HepG2 (cell line): ENCODE data around the gene NEDD8. TPM values are rescaled to one million over a fixed set of nuclear protein-coding genes. Genes with fewer than 3 reads are reported as not detected.
A peak's percentile ranks its signal among the peaks of the same experiment; 100 is the strongest.

Source experiments
- ARID5B ChIP-seq: IDR thresholded peaks from 2 replicates; pipeline ENCODE4 v1.4.0; 2020; ENCODE audit warnings: mild to moderate bottlenecking, missing genetic modification reagents
- BHLHE40 ChIP-seq: IDR thresholded peaks from 2 replicates; pipeline ENCODE4 v1.6.1; 2011; ENCODE audit warnings: low read length, improper control_type of control experiment
- FOSL2 ChIP-seq: sonication (generic); formaldehyde crosslinking; IDR thresholded peaks from 2 replicates; pipeline ENCODE4 v1.4.0; 2020; ENCODE audit warnings: missing genetic modification reagents
- HIC2 ChIP-seq: sonication (generic); formaldehyde crosslinking; IDR thresholded peaks from 2 replicates; pipeline ENCODE4 v1.9.0; 2022; ENCODE audit warnings: low read depth, missing genetic modification reagents
- KDM4B ChIP-seq: sonication (generic); formaldehyde crosslinking; IDR thresholded peaks from 2 replicates; pipeline ENCODE4 v1.4.0; 2020; ENCODE audit warnings: missing genetic modification reagents
- KMT2B ChIP-seq: IDR thresholded peaks from 2 replicates; pipeline ENCODE4 v1.6.1; 2016; ENCODE audit warnings: missing genetic modification reagents, missing compliant biosample characterization
- USF2 ChIP-seq, 2 experiments: sonication (generic) in 1 of 2; formaldehyde crosslinking in 1 of 2; IDR thresholded peaks; 2 replicates each; pipeline versions ENCODE4 v1.5.1 to v1.6.1; 2011 to 2020; ENCODE audit warnings: borderline replicate concordance in 1 of 2, low read depth in 1 of 2, low read length in 1 of 2, mild to moderate bottlenecking in 1 of 2, missing genetic modification reagents in 1 of 2, moderate library complexity in 1 of 2
- ZBTB33 ChIP-seq: sonication (generic); formaldehyde crosslinking; IDR thresholded peaks from 2 replicates; pipeline ENCODE4 v1.4.0; 2020; ENCODE audit warnings: missing genetic modification reagents
- ZNF17 ChIP-seq: sonication (generic); formaldehyde crosslinking; IDR thresholded peaks from 2 replicates; pipeline ENCODE4 v1.5.0; 2020; ENCODE audit warnings: mild to moderate bottlenecking, missing genetic modification reagents
- polyA plus RNA-seq, 8 experiments: library from polyadenylated mRNA; depleted of rRNA in 3 of 8; stranded (reverse) in 7 of 8; unstranded in 1 of 8; fragments of >200 nt; fragmentation: Illumina TruSeq in 4 of 8; extraction: Trizol in 4 of 8; gene quantifications; 2 replicates each; pipeline versions ENCODE4 v1.2.1 to v1.2.3, GENCODE V29; 2011 to 2016; ENCODE audit warnings: low read depth in 4 of 8, missing spikeins in 1 of 8, mixed read lengths in 1 of 8; ENCODE audit not compliant: insufficient read depth in 1 of 8
- total RNA-seq, 5 experiments: library from RNA; depleted of rRNA; stranded (reverse); fragments of >200 nt; fragmentation: Illumina TruSeq; extraction: Trizol; gene quantifications; 2 replicates each; pipeline ENCODE4 v1.2.3, GENCODE V29; 2016; ENCODE audit warnings: low read depth in 1 of 5

Gene NEDD8
- total and polyA plus RNA-seq, 2 of the 13 experiments (the other 11 are each of a cell fraction or from before 2014, with no cell fraction given): 535 to 713 TPM

GRCh38 chr14:24232121-24232644, at the start of gene NEDD8 (continued):
- TF ChIP-seq ARID5B (CRISPR knock-in tag) (peak; percentile 43; the same call in 1 of the 2 replicates), KDM4B (CRISPR knock-in tag) (peak; percentile 14; the same call in 1 of the 2 replicates), KMT2B (no peak; the same call in 1 of the 2 replicates), HIC2 (no peak), BHLHE40 (0 out of 2 replicates have a peak, but pooled peaks have one; percentile 11), USF2 (IDR thresholded peaks at IDR 0.05; ENCODE audit: low read depth, low read length) (no peak), USF2 (CRISPR knock-in tag; IDR thresholded peaks at IDR 0.05; ENCODE audit: borderline replicate concordance) (peak; percentile 53; the same call in 1 of the 2 replicates), FOSL2 (no peak; the same call in 1 of the 2 replicates), ZNF17 (CRISPR knock-in tag) (no peak), ZBTB33 (CRISPR knock-in tag) (no peak)
